Aorta (tissue), 5 donors: ENCODE data around the gene LRMDA. TPM values are rescaled to one million over a fixed set of nuclear protein-coding genes. Genes with fewer than 3 reads are reported as not detected.

Experiments used
- ATAC-seq: fragments of 200-7000 bp; cut with Tn5 transposase; one replicate; pipeline ENCODE4 v1.9.1; 2022; ENCODE audit warnings: moderate library complexity; ENCODE audit not compliant: low FRiP score
- DNase-seq, 2 donors: peaks; one replicate each; pipeline ENCODE4 v3.0.0-alpha.2; 2020
- H3K27ac ChIP-seq, 2 donors: one replicate each; pipeline ENCODE4 v1.5.1; 2013; ENCODE audit warnings: low read length in 2 of 2, mild to moderate bottlenecking in 2 of 2, moderate library complexity in 2 of 2, control low read depth in 1 of 2, inconsistent platforms in 1 of 2, low read depth in 1 of 2
- H3K27me3 ChIP-seq, 2 donors: one replicate each; pipeline ENCODE4 v1.6.1; 2013; ENCODE audit warnings: control low read depth in 1 of 2, low read length in 1 of 2, mild to moderate bottlenecking in 1 of 2, moderate library complexity in 1 of 2; ENCODE audit not compliant: insufficient read depth in 2 of 2, control insufficient read depth in 1 of 2
- H3K36me3 ChIP-seq, 2 donors: one replicate each; pipeline ENCODE4 v1.6.1; 2013; ENCODE audit warnings: control low read depth in 1 of 2, low read length in 1 of 2, mild to moderate bottlenecking in 1 of 2; ENCODE audit not compliant: insufficient read depth in 2 of 2, control insufficient read depth in 1 of 2
- H3K4me1 ChIP-seq, 2 donors: one replicate each; pipeline ENCODE4 v1.6.1; 2013; ENCODE audit warnings: low read length in 2 of 2, control low read depth in 1 of 2, mild to moderate bottlenecking in 1 of 2, moderate library complexity in 1 of 2; ENCODE audit not compliant: insufficient read depth in 2 of 2, control insufficient read depth in 1 of 2
- H3K4me3 ChIP-seq, 2 donors: one replicate each; pipeline ENCODE4 v1.5.1; 2013; ENCODE audit warnings: low read length in 2 of 2, control low read depth in 1 of 2, mild to moderate bottlenecking in 1 of 2
- H3K9me3 ChIP-seq: one replicate; pipeline ENCODE4 v1.6.1; 2013; ENCODE audit warnings: mild to moderate bottlenecking, low read length; ENCODE audit not compliant: control insufficient read depth
- WGBS, 2 donors: extraction: QIAGEN DNeasy Blood & Tissue Kit; methylation state at CpG; one replicate each; pipeline ENCODE4 v1.1.7; 2013; 5-methylcytosine and 5-hydroxymethylcytosine counted together
- intact Hi-C, 2 donors: fragments of 100-400 bp; cut with DNase I; formaldehyde crosslinking; loops; one replicate each; pipeline versions ENCODE4 v1.14.2 to v1.15.0; 2022
- polyA plus RNA-seq, 2 donors: library from polyadenylated mRNA; stranded (reverse); fragments of 200-250 nt; gene quantifications; one replicate each; pipeline ENCODE4 v1.2.3, GENCODE V29; 2013
- total RNA-seq, 2 donors: library from RNA; stranded (reverse); fragmentation: NEBNext Ultra II Directional; extraction: Animal tissue kit (Norgen Biotek cat#: 25700); gene quantifications; one replicate each; pipeline ENCODE4 v1.2.1, GENCODE V29; 2021
- donor health status: healthy with polysubstance abuse.
- donor health status: Bipolar disorder and iron deficiency.
- donor health status: DM: no; HTN: no; CAD: no.
- donor health status: DM: no; HTN: no; CAD: no.
- donor health status: DM: yes; HTN: yes; CAD: no.

The LRMDA gene
- total and polyA plus RNA-seq, 4 donors = 7.4 to 25.7 (median 14.7) TPM

GRCh38 chr10:76177936-76178335, 746.5 kb downstream of the LRMDA start:
- Histone ChIP-seq H3K27me3 (no peaks in the 10 kb centered on the region), H3K4me3 (no peak overlapping the region), H3K4me1 (peaks cover 0 to 13% of the 10 kb centered on the region in 2 donors), H3K9me3 (no peaks in the 10 kb centered on the region), H3K27ac (no peak overlapping the region), H3K36me3 (no peaks in the 10 kb centered on the region)
- WGBS, 2 donors = 96 to 97% methylated on average over 2 of the region's 2 CpGs
- no peak for DNase-seq
- intact Hi-C loops = no loop called here
- ATAC-seq = no peak

DNA sequence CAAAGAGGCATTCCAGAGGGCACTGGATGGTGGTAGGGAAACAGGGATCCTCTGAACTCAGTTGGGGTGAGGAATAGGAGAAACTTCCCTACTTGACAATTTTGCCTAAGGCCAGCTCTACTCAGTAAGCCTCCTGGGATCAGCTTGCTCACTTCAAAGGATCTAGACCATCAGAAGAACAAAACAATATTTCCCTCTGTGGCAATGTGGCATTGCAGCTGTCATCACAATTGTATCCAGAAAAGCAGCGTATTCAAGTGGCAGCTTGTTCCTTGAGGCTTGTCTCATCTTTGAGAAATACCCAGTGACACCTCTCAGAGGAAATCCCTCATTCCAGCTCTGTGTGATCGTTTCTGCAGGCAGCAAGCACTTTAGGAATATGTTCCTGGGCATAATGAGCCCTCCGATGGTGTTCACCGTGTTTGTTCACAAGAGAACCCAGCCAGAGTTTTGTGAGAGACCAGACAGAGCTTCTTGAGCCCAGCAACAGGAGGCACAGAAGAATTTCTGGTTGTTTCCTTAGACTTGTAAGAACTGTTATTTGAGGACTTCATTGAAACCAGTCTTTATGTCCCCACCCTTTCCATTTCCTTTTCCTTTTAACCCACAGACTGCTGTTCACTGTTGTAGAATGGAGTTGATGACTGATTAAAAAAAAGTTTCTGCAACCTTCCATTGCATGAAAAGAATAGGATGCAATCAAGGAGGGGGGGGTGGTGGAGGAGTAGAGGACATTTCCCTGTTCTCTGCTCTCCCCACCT, 747.3 kb downstream of the LRMDA start:
- Histone ChIP-seq H3K9me3 (no peaks in the 10 kb centered on the region), H3K4me1 (peaks cover 0 to 20% of the 10 kb centered on the region in 2 donors), H3K27ac (no peak overlapping the region), H3K4me3 (no peak overlapping the region), H3K27me3 (no peaks in the 10 kb centered on the region), H3K36me3 (no peaks in the 10 kb centered on the region)
- WGBS, 2 donors = 35 to 46% methylated on average over 4 of the region's 4 CpGs
- DNase-seq = no peak
- intact Hi-C loops = no loop called here
- no peak for ATAC-seq

DNA sequence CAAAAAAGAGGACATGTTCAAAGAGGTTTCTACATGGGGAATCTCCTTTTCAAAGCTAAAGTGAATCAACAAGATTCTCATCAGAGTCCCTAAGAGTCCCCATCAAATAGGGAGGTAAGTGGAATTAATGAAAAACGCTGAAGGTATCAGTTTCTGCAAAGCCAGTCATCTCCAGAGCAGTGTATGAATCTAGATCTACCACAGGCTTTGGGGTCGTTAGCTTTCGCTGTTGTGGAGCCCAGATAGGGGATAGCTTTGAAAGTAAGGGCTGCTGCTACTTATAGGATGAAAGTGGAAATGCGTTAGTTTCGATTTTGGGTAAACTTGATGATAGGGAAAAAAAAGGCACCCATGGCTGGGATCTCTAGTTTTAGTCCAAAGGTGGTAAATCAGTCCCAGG, 748.4 kb downstream of the LRMDA start:
- Histone ChIP-seq H3K36me3 (no peaks in the 10 kb centered on the region), H3K9me3 (no peaks in the 10 kb centered on the region), H3K27me3 (no peaks in the 10 kb centered on the region), H3K4me3 (no peak overlapping the region), H3K27ac (no peak overlapping the region), H3K4me1 (peaks cover 0 to 21% of the 10 kb centered on the region in 2 donors)
- DNase-seq (no peak), ATAC-seq (no peak)
- WGBS, 2 donors = 97% methylated on average over 5 of the region's 5 CpGs
- intact Hi-C loops = no loop called here

DNA sequence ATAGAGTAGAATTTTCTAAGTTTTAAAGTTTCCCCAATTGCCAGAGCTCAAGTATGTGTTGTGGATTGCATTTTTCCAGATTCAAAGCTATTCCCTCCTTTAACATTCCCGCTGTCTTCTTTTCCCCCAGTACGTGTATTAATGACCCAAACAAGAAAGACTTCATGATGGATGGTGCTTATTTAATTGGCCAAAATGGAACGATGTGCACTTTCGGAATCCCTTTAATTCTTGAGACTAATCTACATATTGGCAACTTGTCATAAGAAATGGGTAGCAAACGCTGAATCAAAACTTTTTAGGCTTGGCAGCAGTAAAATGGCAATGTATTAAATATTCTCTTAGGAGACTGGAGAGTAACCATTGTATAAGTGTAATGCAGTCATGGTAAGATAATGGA, 753.2 kb downstream of the LRMDA start:
- no peak overlapping the region for H3K27ac ChIP-seq
- WGBS, 2 donors = 65 to 79% methylated on average over 5 of the region's 5 CpGs
- no peak for DNase-seq
- no peaks in the 10 kb centered on the region for H3K9me3 ChIP-seq
- no peak for ATAC-seq
- intact Hi-C loops = no loop called here
- no peaks in the 10 kb centered on the region for H3K36me3 ChIP-seq
- H3K4me3 ChIP-seq = no peak overlapping the region
- peaks cover 0 to 21% of the 10 kb centered on the region in 2 donors for H3K4me1 ChIP-seq
- no peaks in the 10 kb centered on the region for H3K27me3 ChIP-seq

DNA sequence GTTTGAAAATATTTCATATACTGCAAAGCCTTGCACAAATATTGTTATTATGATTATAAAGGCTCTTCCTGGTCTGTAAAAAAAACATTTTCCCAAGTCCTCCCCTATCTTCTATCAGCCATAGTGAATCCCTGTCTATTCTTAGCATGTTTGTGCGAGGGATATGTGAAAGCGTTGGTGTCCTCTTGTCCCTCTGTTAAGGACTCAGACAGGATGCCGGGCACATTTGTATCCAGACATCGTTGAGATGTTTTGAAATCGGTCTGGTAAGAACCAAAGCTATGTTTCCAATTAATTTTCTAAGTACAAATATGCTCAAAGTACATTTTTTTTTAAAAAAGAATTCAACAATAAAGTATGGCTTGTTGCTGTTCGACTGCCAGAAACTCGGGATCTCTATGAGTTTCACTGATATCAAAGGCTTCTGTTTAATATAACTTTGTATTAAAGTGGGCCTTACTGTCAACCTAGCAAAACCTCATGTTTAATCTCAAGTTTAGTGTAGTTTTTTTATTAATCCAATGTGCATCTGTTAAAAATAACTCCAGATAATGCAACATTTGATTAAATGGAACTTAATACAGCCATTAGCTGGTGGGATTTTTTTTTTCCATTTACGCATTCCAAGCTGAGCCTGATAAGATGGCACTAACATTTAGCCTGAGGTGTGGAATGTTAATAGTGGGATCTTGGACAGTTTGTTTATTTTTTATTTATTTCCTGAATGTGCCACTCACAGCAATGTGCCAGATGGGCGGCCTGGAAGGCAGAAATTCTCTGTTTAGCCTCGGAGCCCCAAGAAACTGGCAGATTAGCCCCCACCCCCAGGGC, 754.3 kb downstream of the LRMDA start:
- WGBS, 2 donors = 31 to 38% methylated on average over 10 of the region's 10 CpGs
- Histone ChIP-seq H3K27ac (no peak overlapping the region), H3K4me1 (peaks cover 0 to 20% of the 10 kb centered on the region in 2 donors), H3K27me3 (no peaks in the 10 kb centered on the region), H3K9me3 (no peaks in the 10 kb centered on the region), H3K4me3 (no peak overlapping the region), H3K36me3 (no peaks in the 10 kb centered on the region)
- intact Hi-C loops = no loop called here
- DNase-seq (no peak), ATAC-seq (no peak)

DNA sequence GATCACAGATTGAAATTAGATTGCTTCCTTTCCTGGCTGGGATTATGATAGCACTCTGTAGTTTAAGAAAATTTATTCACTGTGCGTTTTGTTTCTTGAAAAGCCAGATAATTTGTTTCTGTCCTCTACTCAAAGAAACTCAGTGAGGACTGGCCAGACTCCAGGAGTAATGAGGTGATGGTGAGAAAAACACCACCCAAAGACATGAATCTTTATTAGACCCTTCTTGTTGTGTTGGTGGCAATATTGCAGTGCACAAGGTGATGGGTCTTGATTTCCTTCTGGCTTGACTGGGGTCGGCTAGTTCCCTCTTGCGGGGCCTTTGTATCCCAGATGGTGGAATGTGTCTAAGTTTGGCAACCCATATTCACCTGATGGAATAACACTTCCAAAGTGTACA, 756.8 kb downstream of the LRMDA start:
- 84 to 90% methylated on average over 3 of the region's 3 CpGs for WGBS, 2 donors
- intact Hi-C loops = no loop called here
- H3K36me3 ChIP-seq = peaks cover 0 to 2% of the 10 kb centered on the region in 2 donors
- no peak overlapping the region for H3K4me3 ChIP-seq
- H3K27ac ChIP-seq = no peak overlapping the region
- DNase-seq = no peak
- no peaks in the 10 kb centered on the region for H3K9me3 ChIP-seq
- H3K27me3 ChIP-seq = no peaks in the 10 kb centered on the region
- no peak for ATAC-seq
- H3K4me1 ChIP-seq = peaks cover 0 to 5% of the 10 kb centered on the region in 2 donors

- 97 to 98% methylated on average over 8 of the region's 8 CpGs for WGBS, 2 donors
- intact Hi-C loops = no loop called here
- no peak overlapping the region for H3K4me3 ChIP-seq
- DNase-seq = no peak
- peaks cover 0 to 2% of the 10 kb centered on the region in 2 donors for H3K36me3 ChIP-seq
- no peak for ATAC-seq
- no peaks in the 10 kb centered on the region for H3K27me3 ChIP-seq
- no peak overlapping the region for H3K27ac ChIP-seq
- no peaks in the 10 kb centered on the region for H3K4me1 ChIP-seq
- no peaks in the 10 kb centered on the region for H3K9me3 ChIP-seq
These were observed 759.3 kb downstream of the LRMDA start for GRCh38 chr10:76190634-76191270.

GRCh38 chr10:76191336-76191735, 759.9 kb downstream of the LRMDA start:
- no peak overlapping the region for H3K27ac ChIP-seq
- H3K4me3 ChIP-seq = no peak overlapping the region
- no peaks in the 10 kb centered on the region for H3K27me3 ChIP-seq
- ATAC-seq = no peak
- H3K9me3 ChIP-seq = no peaks in the 10 kb centered on the region
- peaks cover 0 to 2% of the 10 kb centered on the region in 2 donors for H3K36me3 ChIP-seq
- 97% methylated on average over 1 of the region's 1 CpG for WGBS, 2 donors
- intact Hi-C loops = no loop called here
- peaks cover 0 to 2% of the 10 kb centered on the region in 2 donors for H3K4me1 ChIP-seq
- no peak for DNase-seq
